ENCODE measurements around the gene PAXIP1.

PAXIP1 gene

DNA sequence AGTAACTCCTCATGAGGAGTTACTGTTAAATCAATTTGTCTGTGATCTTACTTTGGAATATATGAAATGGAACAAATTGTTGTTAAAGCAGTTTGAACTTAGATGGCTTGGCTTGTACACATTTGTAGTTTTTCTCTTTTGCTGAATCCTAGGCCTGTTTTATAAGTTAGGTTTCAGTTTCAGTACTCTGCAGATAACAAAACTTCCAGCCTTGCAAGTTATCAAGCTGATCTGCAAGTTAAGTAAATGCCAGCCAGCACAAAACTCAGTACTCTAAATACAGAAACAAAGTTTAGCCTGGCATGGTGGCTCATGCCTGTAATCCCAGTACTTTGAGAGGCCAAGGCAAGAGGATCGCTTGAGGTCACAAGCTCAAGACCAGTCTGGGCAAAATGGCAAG lies 25.0 kb upstream of the PAXIP1 start:
- Histone ChIP-seq H3K9me2 (replicated peaks; ENCODE audit: insufficient read depth, low read length) (no peaks in the 10 kb centered on the region), H3K27me3 (ENCODE audit: low read length) (no peaks in the 10 kb centered on the region), H3F3A (ENCODE audit: insufficient read depth) (no peaks in the 10 kb centered on the region), H3K4me2 (ENCODE audit: low read depth, low read length, poor library complexity, severe bottlenecking) (no peak overlapping the region), H3K9me3 (ENCODE audit: insufficient read depth, low read length) (no peaks in the 10 kb centered on the region), H4K20me1 (ENCODE audit: low read depth, low read length) (no peaks in the 10 kb centered on the region), H3K79me2 (ENCODE audit: insufficient read depth, low read length) (no peaks in the 10 kb centered on the region), H3K36me3 (ENCODE audit: low read length) (no peaks in the 10 kb centered on the region), H3K4me3 (ENCODE audit: insufficient read depth, low read length, poor library complexity, severe bottlenecking) (no peak overlapping the region), H2AFZ (ENCODE audit: low read depth, low read length, severe bottlenecking) (no peak overlapping the region), H3K9ac (ENCODE audit: low read length) (no peak overlapping the region), H3K27ac (ENCODE audit: low read depth, low read length) (no peak overlapping the region)
- TF ChIP-seq, protein P1, sequence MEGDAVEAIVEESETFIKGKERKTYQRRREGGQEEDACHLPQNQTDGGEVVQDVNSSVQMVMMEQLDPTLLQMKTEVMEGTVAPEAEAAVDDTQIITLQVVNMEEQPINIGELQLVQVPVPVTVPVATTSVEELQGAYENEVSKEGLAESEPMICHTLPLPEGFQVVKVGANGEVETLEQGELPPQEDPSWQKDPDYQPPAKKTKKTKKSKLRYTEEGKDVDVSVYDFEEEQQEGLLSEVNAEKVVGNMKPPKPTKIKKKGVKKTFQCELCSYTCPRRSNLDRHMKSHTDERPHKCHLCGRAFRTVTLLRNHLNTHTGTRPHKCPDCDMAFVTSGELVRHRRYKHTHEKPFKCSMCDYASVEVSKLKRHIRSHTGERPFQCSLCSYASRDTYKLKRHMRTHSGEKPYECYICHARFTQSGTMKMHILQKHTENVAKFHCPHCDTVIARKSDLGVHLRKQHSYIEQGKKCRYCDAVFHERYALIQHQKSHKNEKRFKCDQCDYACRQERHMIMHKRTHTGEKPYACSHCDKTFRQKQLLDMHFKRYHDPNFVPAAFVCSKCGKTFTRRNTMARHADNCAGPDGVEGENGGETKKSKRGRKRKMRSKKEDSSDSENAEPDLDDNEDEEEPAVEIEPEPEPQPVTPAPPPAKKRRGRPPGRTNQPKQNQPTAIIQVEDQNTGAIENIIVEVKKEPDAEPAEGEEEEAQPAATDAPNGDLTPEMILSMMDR (IDR thresholded peaks at IDR 0.05; ENCODE audit: insufficient read depth, low read length, poor library complexity, severe bottlenecking): no peak
- TF ChIP-seq EZH2phosphoT487 (conservative IDR thresholded peaks at IDR 0.05; ENCODE audit: low read length): no peak

- Histone ChIP-seq H3K4me2 (ENCODE audit: low read depth, low read length, poor library complexity, severe bottlenecking) (no peak overlapping the region), H3K9ac (ENCODE audit: low read length) (no peak overlapping the region), H3K27me3 (ENCODE audit: low read length) (no peaks in the 10 kb centered on the region), H3K36me3 (ENCODE audit: low read length) (no peaks in the 10 kb centered on the region), H3K4me3 (ENCODE audit: insufficient read depth, low read length, poor library complexity, severe bottlenecking) (no peak overlapping the region), H3F3A (ENCODE audit: insufficient read depth) (no peaks in the 10 kb centered on the region), H3K9me3 (ENCODE audit: insufficient read depth, low read length) (no peaks in the 10 kb centered on the region), H3K27ac (ENCODE audit: low read depth, low read length) (no peak overlapping the region), H2AFZ (ENCODE audit: low read depth, low read length, severe bottlenecking) (no peak overlapping the region), H3K79me2 (ENCODE audit: insufficient read depth, low read length) (no peaks in the 10 kb centered on the region), H4K20me1 (ENCODE audit: low read depth, low read length) (no peaks in the 10 kb centered on the region), H3K9me2 (replicated peaks; ENCODE audit: insufficient read depth, low read length) (no peaks in the 10 kb centered on the region)
- TF ChIP-seq, protein P1 (IDR thresholded peaks at IDR 0.05; ENCODE audit: insufficient read depth, low read length, poor library complexity, severe bottlenecking): no peak
- no peak for TF ChIP-seq EZH2phosphoT487 (conservative IDR thresholded peaks at IDR 0.05; ENCODE audit: low read length)
Observed at GRCh38 chr7:155021699-155022145, 18.8 kb upstream of the PAXIP1 start.

DNA sequence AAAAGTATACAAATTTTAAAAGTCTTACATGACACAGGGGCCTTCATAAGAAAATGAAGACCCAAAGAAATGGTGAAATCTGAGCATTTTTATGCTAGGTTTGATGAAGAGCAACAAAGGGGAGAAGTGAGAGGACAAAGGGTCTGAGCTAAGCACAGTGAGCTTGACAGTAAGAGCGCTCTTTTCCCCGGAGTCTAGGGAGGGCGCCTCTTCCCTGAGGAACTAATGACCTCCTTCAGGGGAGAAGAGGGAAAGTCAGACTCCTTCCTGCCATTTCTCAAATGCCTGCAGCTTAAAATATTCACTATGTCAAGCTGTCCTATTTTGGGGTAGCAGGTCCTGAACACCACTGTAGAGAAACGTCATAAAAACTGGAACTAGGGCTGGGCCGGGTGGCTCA lies 18.1 kb upstream of the PAXIP1 start:
- no peak overlapping the region for H3K27ac ChIP-seq (ENCODE audit: low read depth, low read length)
- no peaks in the 10 kb centered on the region for H3K27me3 ChIP-seq (ENCODE audit: low read length)
- H3K36me3 ChIP-seq (ENCODE audit: low read length): no peaks in the 10 kb centered on the region
- no peak overlapping the region for H2AFZ ChIP-seq (ENCODE audit: low read depth, low read length, severe bottlenecking)
- H4K20me1 ChIP-seq (ENCODE audit: low read depth, low read length): no peaks in the 10 kb centered on the region
- no peak overlapping the region for H3K9ac ChIP-seq (ENCODE audit: low read length)
- no peaks in the 10 kb centered on the region for H3F3A ChIP-seq (ENCODE audit: insufficient read depth)
- H3K9me3 ChIP-seq (ENCODE audit: insufficient read depth, low read length): no peaks in the 10 kb centered on the region
- H3K9me2 ChIP-seq (replicated peaks; ENCODE audit: insufficient read depth, low read length): no peaks in the 10 kb centered on the region
- H3K4me3 ChIP-seq (ENCODE audit: insufficient read depth, low read length, poor library complexity, severe bottlenecking): no peak overlapping the region
- no peak for TF ChIP-seq EZH2phosphoT487 (conservative IDR thresholded peaks at IDR 0.05; ENCODE audit: low read length)
- TF ChIP-seq, protein P1 (IDR thresholded peaks at IDR 0.05; ENCODE audit: insufficient read depth, low read length, poor library complexity, severe bottlenecking): no peak
- H3K4me2 ChIP-seq (ENCODE audit: low read depth, low read length, poor library complexity, severe bottlenecking): no peak overlapping the region
- H3K79me2 ChIP-seq (ENCODE audit: insufficient read depth, low read length): no peaks in the 10 kb centered on the region

Measured in SU-DHL-6 (cell line).